HPDE6-E6E7 (cell line): ENCODE results near the gene YIPF1.
"Not testable (repeated sequence)": the region's sequence is repeated elsewhere in the genome, so short reads cannot be mapped to it uniquely, and the experiment has no call there.

ENCODE experiments used
- DNase-seq: peaks from one replicate; pipeline ENCODE4 v3.0.0; 2011; ENCODE audit warnings: missing footprints; ENCODE audit errors: extremely low spot score

Gene YIPF1

DNA sequence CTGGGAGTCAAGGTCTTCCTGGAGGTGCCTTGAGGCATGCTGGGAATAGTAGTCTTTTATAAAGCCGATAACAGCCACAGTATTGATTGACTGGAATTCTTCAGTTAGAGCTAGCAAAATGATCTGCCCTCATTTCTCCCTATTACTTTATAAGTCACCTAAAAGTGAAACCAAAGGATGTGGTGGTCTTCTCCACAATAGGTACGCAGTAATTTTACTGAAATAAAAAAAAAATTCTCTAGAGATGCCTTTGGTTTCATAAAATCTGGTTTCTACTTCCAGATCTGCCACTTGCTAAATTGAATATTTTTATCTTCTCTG is 51.0 kb downstream of the YIPF1 start:
- no peak for DNase-seq

DNA sequence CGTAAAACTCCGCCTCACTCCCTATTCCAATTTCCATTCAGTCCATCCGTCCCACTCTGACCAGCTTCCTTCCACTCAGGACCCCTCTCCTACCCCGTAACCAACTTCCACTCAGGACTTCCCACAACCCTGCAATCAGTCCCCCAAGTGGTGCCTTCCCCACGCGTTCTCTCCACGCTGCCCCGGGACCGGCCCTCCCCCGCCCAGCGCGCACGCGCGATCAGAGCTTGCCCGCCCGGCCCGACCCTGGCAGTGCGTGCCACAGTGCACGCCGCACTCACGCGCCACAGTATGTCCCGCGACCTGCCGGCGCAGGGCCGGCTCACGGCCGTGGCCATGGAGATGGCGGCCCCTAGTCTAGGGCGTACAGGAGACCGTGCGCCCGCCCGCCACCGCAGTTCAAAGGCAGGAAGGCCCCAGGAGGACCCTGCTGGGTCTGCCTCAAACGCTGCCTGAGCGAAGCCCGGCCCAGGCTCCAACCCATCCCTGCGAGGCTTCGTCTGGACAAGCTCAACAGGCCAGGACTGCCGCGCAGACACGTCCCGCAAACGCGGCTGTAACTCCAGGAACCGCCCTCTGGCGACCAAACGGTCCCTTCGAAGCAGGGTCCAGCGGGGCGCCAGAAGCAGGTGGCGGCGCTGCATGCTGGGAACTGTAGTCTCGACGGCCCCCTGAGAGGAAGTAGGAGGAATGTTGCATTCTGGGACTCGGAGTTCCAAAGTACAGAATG is 51.5 kb downstream of the YIPF1 start, which contains the start of gene NDC1:
Gene NDC1, minus strand, starts transcription at position 373 of the 730 bp plus-strand sequence. Its CDS starts 35 bp downstream, at position 338.
- peak; percentile 94 for DNase-seq

DNA sequence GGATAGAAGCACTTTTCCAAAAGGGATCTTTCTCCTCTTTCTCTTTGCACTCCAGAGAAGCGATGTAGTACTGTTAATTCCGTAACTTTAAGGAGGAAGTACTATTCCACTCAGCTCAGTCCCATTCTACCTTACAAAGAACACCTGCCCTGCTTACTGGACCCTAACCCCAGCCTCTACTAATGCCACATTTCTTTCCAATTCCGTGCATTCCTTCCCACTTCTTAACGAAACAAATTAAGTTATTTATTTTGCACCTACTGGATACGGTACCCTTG is 52.0 kb downstream of the YIPF1 start:
- DNase-seq = no peak

DNA sequence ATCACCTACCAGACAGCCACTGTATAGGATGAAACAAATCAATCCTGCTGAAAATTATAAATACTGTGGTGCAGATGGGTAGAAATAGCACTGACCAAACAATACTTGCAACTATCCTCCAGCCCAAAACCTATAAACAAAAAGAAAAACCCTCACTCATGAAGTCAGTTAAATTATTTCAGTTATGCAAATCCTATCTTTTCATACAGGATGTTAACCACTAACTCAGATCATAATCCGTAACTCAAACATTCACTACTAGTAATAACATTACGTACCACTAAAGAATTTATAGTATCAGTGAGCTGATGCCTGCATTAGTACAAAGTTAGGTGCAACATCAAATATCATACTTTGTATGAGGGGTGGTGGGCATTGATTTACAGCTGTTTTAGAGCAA is 54.1 kb downstream of the YIPF1 start:
- DNase-seq = no peak

DNA sequence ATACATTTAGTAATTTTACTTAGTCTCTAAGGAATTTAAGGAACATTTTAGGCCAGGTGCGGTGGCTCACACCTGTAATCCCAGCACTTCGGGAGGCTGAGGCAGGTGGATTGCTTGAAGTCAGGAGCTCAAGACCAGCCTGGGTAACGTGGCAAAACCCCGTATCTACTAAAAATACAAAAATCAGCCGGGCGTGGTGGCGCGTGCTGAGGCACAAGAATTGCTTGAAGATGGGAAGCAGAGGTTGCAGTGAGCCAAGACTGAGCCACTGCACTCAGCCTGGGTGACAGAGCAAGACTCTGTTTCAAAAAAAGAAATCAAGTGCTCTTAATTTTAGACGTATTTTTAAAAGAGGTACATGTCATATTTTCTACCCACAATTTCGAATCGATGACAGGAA is 54.8 kb downstream of the YIPF1 start:
- DNase-seq = no peak

DNA sequence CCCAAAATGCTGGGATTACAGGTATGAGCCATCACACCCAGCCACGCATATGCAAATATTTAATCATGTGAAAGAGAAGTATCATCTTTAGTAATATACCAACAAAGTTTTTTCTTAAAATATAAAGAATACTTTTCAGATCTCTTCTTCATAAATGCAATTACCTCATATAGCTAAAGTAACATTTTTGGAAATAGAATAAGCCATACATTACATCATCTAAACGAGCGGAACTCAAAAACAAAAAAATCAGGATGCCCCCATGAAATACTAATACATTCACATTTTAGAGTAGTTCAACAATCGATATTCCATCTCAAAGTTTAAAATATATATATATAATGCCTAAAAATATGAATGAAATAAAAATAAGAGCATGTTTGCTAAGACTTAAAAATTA is 56.2 kb downstream of the YIPF1 start:
- DNase-seq = no peak

DNA sequence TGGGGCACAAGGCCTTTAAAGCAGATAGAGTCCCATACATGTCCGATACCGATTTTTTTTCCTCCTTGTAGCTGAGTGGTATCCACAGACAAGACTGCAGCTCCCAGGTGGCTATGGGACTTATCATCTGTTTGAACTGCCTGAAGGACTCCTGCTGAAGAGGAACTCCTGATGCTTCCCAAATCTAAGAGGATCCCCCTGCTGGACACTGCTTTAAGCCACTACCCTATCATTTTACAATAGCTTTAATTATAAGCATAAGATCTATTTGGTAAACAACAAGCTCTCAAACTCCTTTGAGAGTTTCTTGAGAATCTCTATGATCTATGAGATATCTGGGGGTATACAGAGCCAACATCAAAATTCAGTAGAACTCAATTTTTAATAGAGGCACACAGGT is 63.2 kb downstream of the YIPF1 start:
- DNase-seq = no peak

DNA sequence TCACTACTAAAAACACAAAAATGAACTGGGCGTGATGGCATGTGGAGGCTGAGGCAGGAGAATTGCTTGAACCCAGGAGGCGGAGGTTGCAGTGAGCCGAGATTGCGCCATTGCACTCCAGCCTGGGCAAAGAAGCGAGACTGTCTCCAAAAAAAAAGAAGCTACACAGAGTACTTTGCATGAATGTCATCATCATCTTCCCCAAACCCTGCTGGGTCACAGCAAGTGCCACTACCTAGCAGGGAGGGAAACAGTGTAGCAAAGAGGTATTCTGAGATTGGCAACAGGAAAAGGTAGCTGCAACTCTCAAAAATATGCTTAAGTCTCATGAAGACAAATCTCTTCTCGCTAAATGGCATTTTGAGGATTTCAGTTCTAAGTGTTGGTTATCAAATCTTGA is 64.3 kb downstream of the YIPF1 start:
- DNase-seq = no peak

DNA sequence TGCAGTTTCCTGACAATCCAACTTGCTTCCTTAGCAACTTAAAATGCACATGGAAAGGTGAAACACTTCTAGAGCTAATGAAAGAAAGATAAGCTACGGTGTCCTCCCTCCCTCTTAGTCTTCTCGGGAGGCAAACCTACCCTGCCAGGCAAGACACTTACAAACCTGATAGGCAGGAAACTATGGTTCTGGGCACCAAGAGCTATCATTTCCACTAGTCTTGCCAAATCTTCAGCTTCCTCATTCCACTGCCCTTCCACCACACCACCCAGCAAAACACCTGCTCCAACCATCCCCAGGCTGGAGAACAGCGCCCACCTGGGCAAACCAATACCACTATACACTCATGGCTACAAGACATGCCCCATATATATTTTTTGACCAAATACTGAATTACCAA is 66.7 kb downstream of the YIPF1 start:
- DNase-seq = no peak

DNA sequence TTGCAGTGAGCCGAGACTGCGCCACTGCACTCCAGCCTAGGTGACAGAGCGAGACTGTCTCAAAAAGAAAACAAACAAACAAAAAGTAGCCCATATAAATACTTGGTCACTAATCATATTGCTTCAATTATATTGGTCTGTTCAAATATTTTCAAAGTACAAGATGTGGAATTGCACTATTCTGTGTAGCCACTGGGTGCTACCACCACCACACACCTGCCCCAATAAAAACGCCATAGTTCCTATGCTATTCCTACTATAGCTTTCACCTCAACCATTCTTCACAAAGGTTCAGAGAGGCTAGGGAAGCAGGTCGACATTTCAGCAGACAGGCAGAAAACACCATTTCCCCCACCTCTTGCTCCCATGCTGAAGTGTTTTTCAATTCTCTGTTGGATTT is 68.2 kb downstream of the YIPF1 start:
- no peak for DNase-seq

DNA sequence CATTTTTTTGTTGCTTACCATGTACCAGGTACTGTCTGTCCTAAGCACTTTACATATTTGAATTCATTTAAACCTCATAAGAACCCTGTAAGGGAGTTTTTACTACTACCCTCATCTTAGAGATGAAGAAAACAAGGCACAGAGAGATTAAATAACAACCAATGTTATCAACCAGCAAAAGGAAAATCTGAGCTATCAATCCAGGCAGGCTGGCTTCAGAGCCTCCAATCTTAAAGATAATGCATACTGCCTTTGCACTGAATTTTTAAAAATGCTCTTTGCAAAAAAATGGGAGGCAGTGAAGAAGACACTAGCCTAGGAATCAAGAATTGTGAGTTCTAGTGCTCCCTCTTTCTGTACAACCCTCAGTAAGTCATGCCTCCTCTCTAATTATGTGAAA is 70.2 kb downstream of the YIPF1 start:
- DNase-seq = no peak

DNA sequence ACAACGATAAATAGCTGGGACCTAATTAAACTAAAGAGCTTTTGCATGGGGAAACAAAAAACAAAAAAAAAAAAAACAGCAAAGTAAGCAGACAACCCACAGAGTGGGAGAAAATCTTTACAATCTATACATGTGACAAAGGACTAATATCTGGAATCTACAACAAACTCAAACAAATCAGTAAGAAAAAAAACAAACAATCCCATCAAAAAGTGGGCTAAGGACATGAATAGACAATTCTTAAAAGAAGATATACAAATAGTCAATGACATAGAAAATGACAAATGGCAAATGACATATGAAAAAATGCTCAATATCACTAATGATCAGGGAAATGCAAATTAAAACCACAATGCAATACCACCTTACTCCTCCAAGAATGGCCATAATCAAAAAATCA is 73.0 kb downstream of the YIPF1 start:
- not testable (repeated sequence) for DNase-seq

DNA sequence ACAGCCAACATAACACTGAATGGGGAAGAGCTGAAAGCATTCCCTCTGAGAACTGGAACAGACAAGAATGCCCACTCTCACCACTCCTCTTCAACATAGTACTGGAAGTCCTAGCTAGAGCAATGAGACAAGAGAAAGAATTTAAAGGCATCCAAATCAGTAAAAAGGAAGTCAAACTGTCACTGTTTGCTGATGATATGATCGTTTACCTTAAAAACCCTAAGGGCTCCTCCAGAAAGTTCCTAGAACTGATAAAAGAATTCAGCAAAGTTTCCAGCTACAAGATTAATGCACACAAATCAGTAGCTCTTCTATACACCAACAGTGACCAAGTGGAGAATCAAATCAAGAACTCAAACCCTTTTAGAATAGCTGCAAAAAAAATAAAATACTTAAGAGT is 74.1 kb downstream of the YIPF1 start:
- DNase-seq = not testable (repeated sequence)

DNA sequence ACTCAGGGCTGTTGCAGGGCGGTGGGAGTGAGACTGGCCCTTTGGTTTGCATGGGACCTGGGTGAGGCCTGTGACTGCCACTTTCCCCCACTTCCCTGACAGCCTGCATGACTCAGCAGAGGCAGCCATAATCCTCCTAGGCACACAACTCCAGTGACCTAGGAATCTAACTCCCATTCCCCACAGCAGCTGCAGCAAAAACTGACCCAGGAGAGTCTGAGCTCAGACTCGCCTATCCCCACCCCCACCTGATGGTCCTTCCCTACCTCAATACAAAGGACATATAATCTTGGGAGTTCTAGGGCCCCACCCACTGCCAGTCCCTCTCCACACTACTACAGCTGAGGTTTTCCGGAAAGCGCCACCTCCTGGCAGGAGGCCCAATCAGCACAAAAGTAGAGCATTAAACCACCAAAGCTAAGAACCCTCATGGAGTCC is 78.2 kb downstream of the YIPF1 start:
- no peak for DNase-seq

DNA sequence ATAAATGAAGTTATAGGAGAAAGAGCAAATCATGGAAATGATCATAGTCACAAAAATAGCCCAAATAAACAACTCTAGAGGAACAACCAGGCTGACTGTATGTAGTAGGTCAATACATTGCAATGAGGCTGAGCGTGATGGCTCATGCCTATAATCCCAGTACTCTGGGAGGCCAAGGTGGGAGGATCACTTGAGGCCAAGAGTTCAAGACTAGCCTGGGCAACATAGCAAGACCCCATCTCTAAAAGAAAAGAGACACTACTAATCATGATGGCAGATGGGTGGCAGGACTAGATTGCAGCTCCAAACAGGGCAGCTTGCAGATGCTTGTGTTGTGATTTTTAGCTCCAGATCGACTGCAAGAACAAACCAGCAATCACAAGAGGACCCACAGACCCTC is 79.1 kb downstream of the YIPF1 start:
- DNase-seq = no peak

DNA sequence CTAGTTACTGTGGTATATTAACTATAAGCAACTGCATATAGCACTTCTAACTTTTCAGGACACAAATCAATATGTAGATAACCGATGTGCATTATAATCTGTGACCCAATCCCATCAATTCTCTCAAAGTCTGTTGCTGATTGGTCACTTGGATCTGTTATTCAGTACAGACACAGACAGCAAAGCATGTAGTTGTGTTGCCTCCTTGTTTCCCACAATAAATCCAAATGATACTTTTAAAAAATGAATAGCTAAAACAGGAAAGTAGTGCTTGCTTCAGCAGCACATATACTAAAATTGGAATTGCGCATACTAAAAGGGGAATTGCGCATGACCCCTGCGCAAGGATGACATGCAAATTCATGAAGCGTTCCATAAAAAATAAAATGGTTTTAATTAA is 79.6 kb downstream of the YIPF1 start:
- DNase-seq = no peak

DNA sequence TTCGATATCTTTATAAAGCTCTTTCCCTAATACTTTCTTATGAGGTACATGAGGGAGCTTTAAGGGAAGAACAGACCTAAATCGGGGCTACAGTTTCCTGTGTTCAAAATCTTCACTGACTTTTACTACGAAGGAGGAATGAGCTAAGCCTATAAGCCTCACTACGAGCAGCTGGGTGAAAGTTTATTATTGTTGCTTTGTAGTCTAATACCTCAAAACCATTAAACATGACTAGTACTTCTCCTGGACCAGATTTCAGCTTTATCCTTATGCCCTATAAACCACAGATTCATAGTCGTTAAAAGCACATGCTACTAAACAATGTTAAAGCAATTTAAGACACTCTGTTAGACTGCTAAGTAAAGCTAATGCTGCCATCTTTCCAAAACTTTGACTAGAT is 81.7 kb downstream of the YIPF1 start:
- DNase-seq = no peak

DNA sequence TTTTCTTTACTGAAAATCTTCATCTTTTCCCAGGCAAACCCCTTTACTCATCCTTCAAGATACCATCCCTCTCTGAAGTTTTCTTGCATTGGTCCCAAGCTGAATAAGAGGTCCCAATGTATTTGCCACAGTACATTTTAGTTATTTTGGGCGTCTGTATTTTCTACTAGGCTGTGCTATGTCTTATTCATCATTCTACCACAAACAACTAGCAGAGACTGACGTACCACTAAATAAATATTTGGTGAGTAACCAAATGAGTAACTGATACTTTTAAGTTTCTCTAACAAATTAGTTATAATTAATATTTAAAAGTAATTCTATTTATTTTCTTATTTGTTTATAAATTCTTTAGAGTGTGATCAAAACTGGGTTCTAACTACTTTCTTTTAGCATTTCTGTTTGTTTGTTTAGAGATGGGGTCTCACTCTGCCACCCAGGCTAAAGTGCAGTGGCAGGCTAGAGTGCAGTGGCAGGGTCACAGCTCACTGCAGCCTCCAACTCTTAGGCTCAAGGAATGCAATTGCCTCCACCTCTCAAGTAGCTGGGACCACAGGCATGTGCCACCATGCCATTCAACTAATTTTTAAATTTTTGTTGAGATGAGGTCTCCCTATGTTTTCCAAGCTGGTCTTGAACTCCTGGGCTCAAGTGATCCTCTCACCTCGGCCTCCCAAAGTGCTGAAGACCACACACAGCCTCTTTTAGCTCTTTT is 84.6 kb downstream of the YIPF1 start:
- no peak for DNase-seq

DNA sequence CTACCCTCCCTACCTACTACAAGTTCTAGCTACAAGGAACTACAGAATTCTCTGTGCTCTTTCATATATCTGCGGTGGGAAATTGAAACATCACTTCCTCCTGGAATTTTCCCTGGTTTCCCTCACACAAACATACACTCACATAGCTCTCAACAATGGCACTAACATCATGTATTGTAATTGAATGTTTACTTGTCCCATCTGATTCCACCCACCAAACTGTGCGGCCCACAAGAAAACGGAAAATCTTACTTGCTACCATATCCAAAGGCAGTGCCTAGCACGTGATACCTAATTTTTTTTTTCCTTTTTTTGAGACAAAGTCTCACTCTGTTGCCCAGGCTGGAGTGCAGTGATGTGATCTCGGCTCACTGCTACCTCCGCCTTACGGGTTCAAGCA is 85.4 kb downstream of the YIPF1 start:
- no peak for DNase-seq
